RPMI7951 (cell line): ENCODE results near the gene EWSR1. TPM values are rescaled to one million over a fixed set of nuclear protein-coding genes. Genes with fewer than 3 reads are reported as not detected.
A peak's percentile ranks its signal among the peaks of the same experiment; 100 is the strongest.
"Not testable (repeated sequence)": the region's sequence is repeated elsewhere in the genome, so short reads cannot be mapped to it uniquely, and the experiment has no call there.

Source experiments
- DNase-seq: peaks from one replicate; pipeline ENCODE4 v3.0.0-alpha.2; 2012; ENCODE audit warnings: low read depth
- total RNA-seq: library from RNA; depleted of rRNA; stranded (reverse); fragments of >200 nt; shearing (Covaris generic); gene quantifications from 2 replicates; pipeline ENCODE4 v1.2.3, GENCODE V29; 2014

Gene EWSR1
- total RNA-seq, 1 experiment from 2014 or later = 233 TPM

DNA sequence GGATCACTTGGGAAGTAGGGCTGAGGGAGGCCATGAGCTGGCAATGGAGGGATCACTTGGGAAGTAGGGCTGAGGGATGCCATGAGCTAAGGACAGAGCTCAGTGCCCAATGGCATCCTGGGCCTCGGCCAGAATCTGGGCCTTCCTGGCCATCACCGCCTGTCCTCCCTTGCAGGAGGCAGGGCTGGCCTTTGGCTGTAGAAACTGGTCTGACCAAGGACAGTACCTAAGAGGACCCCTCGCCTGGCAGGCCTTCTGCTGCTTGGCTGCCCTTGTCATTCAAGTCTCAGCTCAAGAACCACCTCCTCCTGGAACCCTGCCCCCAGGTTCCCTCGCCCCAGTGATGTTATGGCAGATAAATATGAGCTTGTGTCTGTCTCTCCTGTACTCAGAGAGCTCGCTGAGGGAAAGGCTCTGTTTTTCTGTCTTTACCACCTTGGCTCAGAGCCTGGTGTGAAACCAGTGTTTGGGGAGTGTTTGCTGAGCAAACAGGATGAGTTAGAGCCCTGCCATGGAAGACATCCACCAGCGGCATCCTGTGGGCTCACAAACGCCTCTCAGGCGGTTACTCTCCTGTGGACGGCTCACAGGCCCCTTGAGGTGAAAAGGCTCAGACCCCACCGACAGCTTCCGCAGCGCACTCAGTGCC, 66.8 kb downstream of the EWSR1 start:
- DNase-seq = no peak

DNA sequence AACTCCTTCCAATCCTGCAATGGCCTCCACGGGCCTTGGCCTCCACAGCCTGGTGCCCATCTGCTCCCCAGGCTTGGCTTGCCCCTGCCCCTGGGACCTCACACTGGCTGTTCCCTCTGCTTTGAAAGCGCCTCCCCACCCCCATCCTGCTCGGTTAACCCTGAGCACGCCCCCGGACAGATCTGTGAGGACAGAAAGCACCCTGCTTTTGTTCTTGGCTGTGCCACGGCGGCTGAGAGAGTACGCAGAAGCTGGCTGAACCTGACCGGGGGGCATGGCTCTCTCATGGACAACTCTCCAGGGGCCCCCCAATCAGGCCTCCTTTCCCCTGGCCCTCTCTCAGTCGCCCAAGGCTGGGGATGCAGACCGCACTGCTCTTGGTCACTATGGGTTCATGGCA, 67.6 kb downstream of the EWSR1 start:
- DNase-seq = no peak

DNA sequence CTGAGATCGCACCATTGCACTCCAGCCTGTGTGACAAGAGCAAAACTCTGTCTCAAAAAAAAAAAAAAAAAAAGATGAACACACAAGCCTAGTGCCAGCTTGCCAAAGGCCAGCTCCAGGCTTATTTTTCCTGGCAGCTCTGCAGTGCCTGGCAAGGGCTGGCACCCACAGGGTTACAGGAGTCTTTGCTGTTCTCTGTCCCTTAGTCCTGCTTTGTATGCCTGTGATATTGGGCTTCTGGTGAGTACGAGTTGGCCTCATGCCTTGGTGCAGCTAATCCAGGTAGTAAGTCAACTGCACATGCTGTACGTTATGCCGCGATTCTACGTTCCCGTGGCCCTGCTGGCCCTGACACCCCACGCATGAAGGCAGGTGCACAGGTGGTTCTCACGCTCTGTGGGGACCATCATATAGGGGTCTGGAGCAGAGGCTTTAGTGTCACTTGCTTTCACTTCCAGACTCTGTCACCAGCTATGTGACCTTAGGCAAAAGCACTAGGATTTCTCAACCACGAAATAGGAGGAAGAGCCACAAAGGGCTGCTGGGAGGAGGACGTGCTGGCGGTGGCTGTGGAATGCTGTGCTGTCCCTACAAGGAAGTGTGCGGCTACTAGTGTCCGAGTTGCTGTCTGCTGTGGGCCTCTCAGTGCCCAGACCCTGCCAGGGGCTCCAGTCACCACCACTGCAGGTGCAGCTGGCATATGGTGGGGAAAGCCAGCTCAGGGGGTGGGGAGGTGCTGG, 68.9 kb downstream of the EWSR1 start:
- no peak for DNase-seq

DNA sequence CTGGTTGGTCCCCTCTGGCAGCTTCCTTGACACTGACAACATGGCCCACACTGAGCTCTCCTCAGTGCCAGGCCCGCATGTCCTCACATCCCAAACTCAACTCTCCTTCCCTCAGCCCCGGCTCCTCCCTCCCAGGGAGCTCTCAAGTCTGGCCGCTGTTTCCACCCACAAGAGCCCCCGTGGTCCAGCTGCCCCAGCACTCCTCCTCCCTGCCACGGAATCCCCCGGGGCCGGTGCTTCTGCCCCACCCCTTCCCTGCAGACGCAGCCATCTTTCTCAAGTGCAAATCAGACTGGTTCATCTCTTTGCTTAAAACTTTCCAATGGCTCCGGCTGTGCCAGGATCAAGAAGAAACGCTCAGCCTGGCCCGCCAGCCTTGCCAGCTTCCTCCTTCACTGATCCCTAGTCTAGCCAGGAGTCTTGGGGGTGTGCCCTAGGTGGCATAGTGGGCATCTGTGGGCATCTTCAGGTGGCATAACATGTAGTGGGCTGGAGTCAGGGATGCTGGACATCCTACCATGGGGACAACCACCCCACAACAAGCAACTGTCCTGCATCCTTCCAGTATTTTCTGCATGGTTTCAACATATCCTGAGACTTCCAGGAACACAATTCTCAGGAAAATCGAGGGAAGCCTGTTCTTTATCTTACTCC, 69.7 kb downstream of the EWSR1 start:
- DNase-seq = no peak

DNA sequence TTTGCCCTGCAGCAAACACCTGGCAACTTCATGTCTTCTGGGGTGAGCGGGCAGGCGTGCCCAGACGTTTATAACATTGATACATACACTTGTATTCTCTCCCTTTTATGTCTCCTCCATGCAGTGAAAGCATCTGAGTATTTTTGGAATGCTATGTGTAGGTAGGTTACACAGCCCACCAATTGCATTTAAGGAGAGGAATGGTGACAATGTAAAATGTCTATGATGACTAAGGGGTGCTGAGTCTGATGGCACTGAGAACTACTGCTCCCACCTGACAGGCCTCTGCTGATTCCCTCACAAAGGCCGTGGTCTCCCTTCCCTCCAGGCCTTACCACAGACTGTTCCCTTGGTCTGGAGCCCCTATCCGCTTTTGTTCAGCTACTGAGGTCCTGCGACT, 70.3 kb downstream of the EWSR1 start:
- DNase-seq = no peak

DNA sequence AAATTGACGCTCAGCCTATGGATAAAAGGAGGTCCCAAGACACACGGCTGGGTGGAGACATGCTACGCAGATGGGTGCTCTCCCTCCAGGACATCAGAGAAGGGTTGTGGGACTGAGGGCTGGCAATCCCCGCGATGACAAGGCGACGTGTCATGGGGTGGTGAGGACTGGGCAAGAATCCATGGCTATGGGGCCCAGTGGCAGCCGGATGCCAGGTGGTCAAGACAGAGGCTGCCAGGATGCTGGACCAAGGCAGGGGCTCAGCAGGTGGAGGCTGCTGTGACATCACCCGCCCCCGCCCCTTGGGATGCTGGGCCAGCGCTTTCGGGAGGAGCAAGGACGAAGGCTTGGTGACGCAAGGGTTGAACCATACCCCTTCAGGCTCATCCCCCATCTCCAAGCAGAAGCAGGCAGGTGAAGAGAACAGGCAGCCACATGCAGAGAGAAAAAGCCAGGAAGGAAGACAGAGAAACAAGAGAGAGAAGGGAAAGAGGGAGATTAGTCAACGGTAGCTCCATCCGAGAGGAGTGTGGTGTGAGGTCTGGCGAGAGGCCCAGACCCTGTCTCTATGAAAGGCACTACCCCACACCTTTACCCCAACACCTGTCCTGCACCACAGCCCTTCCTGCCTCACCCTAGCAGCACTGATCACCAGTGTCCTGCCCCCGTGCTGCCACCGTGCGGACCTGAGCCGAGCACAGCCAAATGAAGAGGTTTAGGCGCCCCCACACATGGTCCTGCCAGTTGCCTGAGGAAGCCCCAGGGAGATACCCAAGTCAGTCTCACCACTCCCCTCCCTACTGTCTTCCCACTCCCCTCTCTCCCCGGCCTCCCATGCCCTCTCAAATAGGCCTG, 71.5 kb downstream of the EWSR1 start:
- peak; percentile 40 for DNase-seq

DNA sequence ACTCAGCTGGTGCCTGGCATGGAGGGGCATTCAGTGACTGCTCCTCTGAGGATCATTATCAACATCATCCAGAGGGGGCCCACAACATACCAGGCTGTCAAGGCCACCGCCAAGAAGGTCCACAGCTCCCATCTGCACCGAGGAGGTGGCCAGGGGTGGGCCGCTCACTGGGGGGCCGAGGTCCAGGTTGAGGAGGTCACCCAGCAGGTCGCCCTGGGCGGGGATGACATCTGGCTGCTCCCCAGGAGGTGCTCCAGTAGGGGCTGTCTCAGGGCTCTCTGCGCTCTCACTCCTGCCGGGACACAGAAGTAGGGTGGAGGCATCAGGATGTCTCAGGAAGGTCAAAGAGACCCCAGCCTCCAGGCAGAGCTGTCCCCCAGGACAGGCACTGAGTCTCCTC, 72.5 kb downstream of the EWSR1 start:
- no peak for DNase-seq

DNA sequence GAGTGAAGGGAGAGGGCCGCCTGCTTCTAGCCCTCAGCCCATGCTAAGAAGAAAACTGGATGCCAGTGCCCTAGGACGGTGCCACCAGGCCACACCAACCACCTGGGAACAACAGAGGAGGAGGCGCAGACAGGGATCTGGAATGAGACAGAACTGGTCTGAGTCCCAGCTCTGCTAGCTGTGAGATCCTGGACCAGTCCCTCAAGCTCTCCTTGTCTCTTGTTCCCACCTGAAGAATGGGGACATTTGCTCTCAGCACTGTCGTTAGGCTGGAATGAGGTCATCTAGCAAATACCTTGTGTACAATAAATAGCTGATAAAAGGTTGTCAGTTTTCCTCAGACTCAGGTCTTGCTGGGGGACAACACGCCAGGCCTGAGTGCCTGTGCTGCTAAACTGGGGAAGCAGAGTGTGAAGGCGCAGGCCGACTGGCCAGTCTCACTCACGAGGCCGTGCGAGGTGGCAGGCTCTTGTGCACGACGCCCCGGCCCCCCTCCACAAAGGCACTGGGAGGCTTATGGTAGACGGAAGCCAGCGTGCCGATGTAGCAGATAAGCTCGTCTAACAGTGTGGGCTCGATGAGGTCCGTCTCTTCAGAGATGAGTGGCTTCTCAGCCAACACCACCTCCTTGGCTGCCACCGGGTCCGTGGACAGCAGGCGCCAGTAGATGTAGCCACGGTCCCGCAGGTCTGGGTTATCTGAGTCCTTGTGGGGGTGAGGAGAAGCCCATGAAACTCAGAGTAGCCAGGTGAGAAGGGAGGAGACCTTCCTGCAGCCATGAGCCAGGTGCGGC, 73.2 kb downstream of the EWSR1 start:
- no peak for DNase-seq

DNA sequence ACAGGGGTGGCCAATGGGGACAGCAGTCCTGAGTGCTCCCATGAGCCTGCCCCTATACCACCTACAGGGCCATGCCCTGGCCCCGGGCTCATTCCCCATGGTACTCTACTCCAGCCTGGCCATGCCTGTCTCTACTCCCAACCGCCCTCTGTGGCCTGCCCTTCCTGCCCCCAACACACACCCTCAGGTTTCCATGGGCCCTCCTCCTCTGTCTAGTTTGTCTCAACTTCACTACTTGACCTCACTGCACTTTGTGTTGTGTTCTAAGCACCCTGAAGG, 73.7 kb downstream of the EWSR1 start:
- DNase-seq = no peak

DNA sequence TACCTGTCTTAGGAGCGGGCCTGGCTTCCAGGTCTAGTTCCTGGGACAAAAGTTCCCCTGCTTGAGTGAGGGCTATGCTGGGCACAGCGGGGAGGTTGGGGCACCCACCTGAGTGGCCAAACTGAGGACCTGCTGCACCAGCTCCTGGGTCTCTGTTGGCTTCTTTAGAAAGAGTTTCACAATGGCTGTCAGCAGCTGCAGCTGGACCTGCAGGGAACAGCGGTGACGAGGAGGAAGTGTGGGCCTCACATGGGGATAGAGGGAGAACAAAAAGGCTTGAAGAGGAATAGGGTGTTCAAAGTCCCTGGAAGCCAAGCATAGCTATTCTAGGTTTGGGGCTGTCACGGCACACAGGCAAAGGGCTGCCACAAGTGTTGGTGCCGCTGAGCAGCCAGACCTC, 74.1 kb downstream of the EWSR1 start:
- no peak for DNase-seq

DNA sequence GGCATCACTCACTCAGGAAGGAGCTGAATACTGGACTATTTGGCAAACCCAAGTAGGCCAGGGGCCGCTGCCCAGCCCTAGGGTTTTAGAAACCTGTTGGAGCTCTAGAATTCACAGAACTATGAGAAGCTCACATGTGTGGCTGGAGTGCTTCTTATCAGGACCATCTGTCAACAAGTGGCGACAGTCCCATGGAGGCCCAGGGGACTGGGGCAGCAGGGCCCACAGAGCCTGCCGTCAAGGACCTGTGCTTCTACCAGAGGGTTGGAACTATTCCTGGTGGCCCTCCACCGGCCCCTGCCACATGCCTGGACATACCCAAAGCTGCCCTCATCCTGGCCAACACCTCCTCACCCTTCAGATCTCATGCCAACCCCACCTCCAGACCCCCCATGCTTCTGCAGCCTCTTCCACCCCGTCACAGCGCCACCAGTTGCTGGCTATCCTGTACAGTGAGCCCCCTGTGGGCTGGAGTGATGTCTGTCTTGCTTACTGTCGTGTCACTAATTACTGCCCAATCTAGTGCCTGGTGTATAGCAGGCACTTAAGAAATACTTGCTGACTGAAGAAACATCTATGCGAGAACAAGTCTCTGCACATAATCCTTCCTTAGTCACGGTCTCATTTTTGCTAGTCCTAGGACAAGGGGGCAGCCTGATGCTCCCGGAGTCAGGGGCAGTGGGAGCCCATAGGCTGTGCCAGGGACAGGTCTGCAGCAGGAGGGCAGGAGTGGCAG, 74.7 kb downstream of the EWSR1 start:
- DNase-seq = no peak

DNA sequence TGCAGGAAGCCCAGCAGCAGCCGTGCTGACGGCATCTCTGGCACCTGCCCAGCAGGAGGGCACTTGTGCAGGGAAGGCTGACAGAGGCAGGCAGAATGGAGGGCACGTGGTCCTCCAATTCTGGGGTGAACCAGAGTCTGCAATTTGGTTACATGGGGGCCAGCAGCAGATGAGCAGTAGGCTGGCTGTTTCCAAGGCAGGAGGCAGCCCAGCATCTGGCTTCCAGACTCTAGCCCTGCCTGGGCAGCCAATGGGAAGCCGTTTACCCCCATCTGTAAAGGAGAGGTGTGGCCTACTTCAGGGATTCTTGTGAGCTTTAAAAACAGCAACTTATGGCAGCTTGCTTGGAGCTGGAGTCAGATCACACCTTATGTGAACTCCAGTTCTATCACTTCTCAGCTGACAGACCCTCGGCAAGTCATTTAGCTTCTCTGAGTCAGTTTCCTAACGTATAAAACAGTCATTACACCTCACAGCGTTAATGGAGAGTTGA, 75.3 kb downstream of the EWSR1 start:
- DNase-seq = peak; percentile 41

DNA sequence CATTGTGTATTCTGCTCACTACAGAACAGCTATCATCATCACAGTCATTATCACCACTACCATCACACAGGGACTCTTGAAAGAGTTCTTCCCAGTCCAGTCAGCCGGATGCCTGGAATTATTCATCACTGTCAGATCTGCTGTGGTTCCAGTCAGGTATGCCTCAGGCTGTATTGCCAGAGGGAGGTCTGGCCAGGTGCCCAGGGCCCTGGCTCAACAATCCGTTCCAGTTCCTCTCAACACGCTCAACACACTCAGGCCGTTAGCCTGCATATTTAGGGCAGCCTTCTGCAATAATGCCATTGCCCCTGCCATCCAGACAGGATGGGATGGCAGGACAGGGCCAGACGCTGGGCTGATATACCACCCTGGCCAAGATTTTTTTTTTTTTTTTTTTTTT, 76.1 kb downstream of the EWSR1 start:
- DNase-seq = peak; percentile 90

DNA sequence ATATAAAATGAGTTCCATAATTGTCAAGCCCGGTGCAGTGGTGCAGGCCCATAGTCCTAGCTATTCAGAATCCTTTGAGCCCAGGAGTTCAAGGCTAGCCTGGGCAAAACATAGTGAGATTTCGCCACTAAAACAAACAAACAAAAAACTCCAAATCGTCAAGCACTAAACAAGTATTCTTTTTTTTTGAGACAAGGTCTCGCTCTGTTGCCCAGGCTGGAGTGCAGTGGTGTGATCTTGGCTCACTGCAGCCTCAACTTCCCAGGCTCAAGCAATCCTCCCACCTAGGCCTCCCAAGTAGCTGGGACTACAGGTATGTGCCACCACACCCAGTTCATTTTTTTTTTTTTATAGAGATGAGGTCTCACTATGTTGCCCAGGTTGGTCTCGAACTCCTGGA, 76.8 kb downstream of the EWSR1 start:
- not testable (repeated sequence) for DNase-seq

DNA sequence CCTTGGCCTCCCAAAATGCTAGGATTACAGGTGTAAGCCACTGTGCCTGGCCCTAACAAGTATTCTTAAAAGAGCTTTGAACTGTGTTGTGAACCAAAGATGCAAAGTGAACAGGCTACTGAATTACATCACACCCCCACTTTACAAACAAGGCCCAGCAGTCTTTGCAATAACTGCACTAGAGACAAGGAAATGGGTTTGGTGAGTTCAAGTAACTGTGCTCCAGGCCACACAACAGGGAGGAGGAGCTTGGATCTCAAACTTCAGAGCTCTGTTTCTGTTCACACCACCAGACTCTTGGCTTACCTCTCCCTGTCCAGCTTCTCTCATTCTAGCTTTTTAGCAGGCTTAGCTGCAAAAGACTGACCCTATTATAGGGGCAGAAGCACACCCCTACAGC, 77.9 kb downstream of the EWSR1 start:
- DNase-seq = no peak

DNA sequence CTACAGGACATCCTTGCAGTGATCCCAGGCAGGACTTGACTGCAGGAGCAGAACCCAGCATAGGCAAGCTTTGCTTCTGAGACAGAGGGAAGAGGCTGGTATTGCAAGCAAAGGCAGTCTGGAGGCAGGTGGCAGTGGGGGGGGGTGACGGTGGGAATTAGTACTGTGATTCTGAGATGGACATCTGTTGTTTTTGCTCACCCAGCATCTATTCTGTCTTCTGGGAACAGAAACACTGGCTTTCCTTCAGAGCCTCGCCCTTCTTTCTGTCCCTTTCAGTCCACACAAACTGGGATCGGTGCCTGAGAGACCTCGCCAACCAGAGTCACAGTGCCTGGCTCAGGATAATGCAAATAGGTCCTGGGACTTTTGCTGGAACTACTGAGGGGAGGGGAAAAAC, 78.6 kb downstream of the EWSR1 start:
- DNase-seq = no peak

DNA sequence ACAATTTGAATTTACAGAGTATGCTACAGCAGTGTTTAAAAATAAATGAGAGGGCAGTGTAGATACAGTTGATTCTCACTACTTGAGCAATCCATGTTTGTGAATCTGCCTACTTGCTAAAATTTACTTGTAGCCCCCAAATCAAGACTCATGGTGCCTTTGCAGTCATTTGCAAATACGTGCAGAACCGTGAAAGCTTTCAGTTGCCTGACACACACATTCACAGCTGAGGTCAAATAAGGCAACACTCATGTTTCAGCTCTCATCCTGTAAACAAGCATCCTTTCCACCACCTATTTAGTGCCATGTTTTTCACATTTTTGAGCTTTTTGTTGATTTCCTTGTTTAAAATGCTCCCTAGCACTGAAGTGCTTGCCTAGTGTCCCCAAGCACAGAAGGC, 80.0 kb downstream of the EWSR1 start:
- DNase-seq = no peak

DNA sequence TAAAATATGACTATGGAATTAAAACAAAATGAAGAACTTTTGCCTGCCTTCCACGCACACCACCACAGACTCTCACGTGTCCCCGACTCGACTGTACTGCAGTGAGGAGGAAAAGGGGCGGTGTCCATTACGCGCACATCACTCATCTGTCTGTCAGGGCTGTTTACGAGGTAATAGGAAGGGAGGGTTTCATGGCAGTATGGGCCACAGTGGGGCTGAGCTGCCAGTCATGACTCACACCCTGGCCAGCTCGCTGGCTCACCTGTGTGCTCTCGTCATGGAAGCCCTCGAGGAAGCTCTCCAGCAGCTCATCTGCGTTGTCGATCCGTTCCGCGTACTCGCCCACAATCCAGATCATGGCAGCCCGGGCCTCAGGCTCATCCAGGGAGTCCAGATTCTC, 80.9 kb downstream of the EWSR1 start:
- DNase-seq = no peak
